Urinary bladder (tissue), 4 donors: Measurements from ENCODE around the gene TRIM31. TPM values are rescaled to one million over a fixed set of nuclear protein-coding genes. Genes with fewer than 3 reads are reported as not detected.
"Not testable (repeated sequence)": the region's sequence is repeated elsewhere in the genome, so short reads cannot be mapped to it uniquely, and the experiment has no call there.

Experiments used
- DNase-seq: peaks from one replicate; pipeline ENCODE4 v3.0.0-alpha.2; 2015; ENCODE audit errors: extremely low spot score
- H3K27ac ChIP-seq: one replicate; pipeline ENCODE4 v1.5.1; 2013; ENCODE audit warnings: low read depth, mild to moderate bottlenecking, moderate library complexity
- H3K36me3 ChIP-seq: one replicate; pipeline ENCODE4 v1.6.1; 2013; ENCODE audit warnings: mild to moderate bottlenecking, moderate library complexity; ENCODE audit not compliant: insufficient read depth
- H3K4me1 ChIP-seq: one replicate; pipeline ENCODE4 v1.6.1; 2013; ENCODE audit warnings: mild to moderate bottlenecking, moderate library complexity; ENCODE audit not compliant: insufficient read depth
- H3K4me3 ChIP-seq: one replicate; pipeline ENCODE4 v1.5.1; 2013; ENCODE audit warnings: low read depth, low read length
- WGBS: extraction: QIAGEN DNeasy Blood & Tissue Kit; methylation state at CpG from one replicate; pipeline ENCODE4 v1.1.7; 2013; 5-methylcytosine and 5-hydroxymethylcytosine counted together
- polyA plus RNA-seq: library from polyadenylated mRNA; stranded (reverse); fragments of 200-250 nt; gene quantifications from one replicate; pipeline ENCODE4 v1.2.3, GENCODE V29; 2013
- total RNA-seq: library from RNA; depleted of rRNA; stranded (reverse); fragments of >200 nt; gene quantifications from one replicate; pipeline ENCODE4 v1.2.3, GENCODE V29; 2014
- donor health status: healthy with polysubstance abuse.
- donor health status: healthy.

The TRIM31 gene
- total and polyA plus RNA-seq, 2 donors: 1.3 to 9.6 TPM

DNA sequence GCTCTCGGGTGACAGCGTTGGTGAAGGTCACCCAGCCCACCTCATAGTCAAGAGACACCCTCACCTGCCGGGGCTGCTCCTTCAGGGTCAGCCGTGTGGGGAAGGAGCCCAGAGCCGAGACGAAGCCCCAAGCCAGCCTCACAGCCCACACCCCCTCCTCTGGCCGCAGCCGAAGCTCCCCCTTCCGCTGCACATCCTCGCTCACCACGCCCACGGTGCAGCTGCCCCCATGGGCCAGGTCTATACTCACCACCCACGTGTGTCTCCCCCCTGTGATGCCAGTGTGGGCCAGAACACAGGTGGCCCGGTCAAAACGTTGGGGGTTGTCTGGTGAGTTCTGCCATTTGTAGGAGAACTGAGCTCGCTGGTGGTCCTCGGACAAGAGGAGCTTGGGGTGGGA is 41.2 kb upstream of the TRIM31 start:
- Histone ChIP-seq H3K4me3 (no peak overlapping the region), H3K36me3 (no peaks in the 10 kb centered on the region), H3K27ac (no peak overlapping the region), H3K4me1 (no peaks in the 10 kb centered on the region)
- no peak for DNase-seq
- 82% methylated on average over 17 of the region's 17 CpGs for WGBS

DNA sequence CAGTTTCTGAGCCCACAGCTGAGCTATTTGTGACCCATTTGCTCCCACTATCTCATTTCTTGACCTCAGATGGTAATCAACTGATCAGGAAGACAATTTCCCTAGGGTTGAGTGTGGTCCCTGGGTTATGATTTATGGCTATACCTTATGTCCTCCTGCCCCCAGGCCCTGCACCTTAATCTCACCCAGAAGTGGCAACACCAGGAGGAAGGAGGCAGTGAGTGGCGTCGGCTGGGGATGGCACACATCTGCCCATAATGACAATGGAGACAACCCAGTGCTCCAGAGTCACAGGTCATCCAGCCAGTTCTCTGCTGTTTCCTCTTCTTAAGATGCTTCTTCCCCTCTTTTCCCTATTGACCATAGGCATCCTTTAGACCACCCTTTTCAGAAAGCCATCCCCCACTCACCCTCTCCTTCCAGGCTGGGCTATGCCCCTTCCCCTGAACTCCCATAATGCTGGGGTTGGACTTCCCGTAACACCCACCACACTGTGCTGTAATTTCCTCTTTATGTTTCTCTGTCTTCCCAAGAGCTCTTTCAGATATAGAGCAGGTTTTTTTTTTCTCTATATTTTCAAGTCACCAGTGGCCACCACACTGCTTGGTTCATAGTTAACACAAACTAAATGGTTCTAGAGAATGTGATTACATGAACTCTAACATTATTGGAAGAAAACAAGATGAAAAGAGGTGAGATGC is 40.2 kb upstream of the TRIM31 start:
- WGBS: 83% methylated on average over 3 of the region's 3 CpGs
- Histone ChIP-seq H3K4me3 (no peak overlapping the region), H3K27ac (no peak overlapping the region), H3K36me3 (no peaks in the 10 kb centered on the region), H3K4me1 (no peaks in the 10 kb centered on the region)
- no peak for DNase-seq

DNA sequence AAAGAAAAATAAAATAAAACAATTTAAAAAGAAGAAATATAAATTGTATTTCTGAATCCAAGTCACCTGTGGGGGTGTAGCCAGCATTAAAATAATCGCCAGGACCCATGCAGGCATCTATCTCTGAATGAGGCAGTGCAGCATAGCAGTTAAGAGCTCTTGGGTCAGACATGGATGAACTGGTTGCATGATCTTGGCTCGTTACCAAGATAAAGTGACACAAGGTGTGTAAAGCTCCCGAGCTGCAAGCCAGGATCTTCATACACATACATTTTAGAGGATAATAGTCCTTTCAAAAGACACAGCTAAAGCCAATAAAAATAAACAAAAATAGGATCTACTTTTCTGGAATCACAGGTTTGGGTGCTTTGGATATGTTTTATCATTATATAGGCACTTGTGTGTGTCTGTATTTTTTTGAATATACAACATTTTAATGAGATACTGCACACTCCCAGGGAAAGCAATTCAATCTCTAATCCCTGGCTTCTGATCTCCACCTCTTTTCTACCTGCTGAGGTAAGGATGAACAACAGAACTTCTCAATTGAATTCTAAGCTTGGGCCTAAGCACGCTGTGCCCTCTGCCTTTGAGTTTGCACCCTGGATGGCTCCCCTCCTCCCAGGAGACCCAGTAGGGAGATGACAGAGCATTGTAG is 39.3 kb upstream of the TRIM31 start:
- Histone ChIP-seq H3K4me3 (no peak overlapping the region), H3K36me3 (no peaks in the 10 kb centered on the region), H3K27ac (no peak overlapping the region), H3K4me1 (no peaks in the 10 kb centered on the region)
- 64% methylated on average over 4 of the region's 4 CpGs for WGBS
- DNase-seq: no peak

DNA sequence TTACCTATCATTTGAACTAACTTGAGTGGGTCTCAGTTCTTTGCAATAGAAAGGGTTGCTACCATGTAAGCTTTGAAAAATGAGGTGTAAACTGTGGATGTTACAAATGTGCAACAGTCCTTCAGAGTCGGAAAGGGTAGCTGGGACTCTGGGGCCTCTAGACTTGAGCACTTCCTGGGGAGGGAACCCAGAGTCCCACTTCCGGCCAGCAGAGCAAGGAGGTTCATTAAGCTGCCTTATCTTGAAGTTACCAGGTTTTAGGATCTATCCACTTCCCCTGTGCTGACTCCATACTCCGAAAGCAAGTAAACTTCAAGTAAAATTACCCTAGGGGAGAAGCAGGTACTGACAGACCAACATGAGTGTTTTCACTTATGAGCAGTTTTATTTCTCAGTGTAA is 38.7 kb upstream of the TRIM31 start:
- H3K4me1 ChIP-seq: no peaks in the 10 kb centered on the region
- H3K36me3 ChIP-seq: no peaks in the 10 kb centered on the region
- no peak for DNase-seq
- H3K27ac ChIP-seq: no peak overlapping the region
- WGBS: 49% methylated on average over 3 of the region's 3 CpGs
- no peak overlapping the region for H3K4me3 ChIP-seq

DNA sequence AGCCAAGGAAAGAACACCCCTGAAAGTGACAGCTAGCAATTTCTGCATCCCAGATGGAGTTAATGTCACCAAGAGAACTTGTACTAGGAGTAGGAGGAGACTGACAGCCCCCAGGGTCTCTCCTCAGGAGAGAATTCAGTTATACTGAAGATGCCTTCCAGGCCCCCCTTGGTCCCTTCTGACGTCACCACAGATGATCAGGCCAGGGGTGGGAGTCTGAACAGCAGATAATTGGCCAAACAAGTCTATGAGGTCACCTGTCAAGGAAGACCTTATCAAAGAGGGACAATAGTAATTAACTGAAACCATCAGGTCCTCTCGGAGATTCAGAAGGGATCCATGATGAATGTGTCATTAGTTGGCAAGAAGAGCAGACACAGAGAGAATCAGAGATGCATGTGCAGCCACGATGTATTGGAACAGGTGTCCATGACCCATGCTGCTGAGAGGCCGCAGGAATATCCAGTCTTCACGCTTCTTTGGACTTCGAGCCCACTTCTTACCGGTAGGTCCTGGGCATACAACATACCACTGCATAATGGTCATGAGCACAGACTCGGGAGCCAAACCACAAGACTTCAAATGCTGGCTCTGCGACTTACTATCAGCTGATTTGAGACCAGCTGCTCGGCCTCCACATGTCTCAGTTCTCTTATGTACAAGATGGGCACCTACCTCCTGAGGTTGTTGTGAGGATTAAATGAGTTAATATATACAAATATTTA is 37.9 kb upstream of the TRIM31 start:
- Histone ChIP-seq H3K4me1 (no peaks in the 10 kb centered on the region), H3K4me3 (no peak overlapping the region), H3K36me3 (no peaks in the 10 kb centered on the region), H3K27ac (no peak overlapping the region)
- no peak for DNase-seq
- 85% methylated on average over 10 of the region's 10 CpGs for WGBS

DNA sequence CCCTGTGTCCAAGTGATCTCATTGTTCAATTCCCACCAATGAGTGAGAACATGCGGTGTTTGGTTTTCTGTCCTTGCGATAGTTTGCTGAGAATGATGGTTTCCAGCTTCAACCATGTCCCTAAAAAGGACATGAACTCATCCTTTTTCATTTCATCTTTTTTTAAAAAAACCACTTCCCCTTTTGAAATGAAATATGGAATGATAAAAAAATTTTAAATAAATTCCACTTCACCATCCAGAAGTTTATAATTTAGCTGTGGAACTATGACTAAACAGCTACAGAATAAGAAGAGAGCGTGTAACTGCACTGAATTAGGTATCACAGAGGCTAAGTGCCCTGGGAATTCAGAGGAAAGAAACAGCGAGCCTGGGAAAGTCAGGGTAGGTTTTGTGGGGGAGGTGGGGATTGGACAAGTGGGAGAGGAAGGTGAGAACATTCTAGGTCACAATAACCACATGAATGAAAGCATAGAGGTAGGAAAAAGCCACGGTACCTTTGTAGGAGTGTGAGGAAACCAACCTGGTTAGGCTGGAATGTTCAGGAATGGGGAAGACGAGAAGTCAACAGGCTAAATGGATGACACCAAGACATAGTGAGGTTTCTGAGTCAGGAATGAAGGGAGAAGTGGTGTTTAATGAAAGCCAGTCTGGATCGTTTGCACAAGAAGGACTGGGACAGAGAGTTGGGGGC is 37.1 kb upstream of the TRIM31 start:
- H3K36me3 ChIP-seq: no peaks in the 10 kb centered on the region
- no peaks in the 10 kb centered on the region for H3K4me1 ChIP-seq
- no peak for DNase-seq
- no peak overlapping the region for H3K27ac ChIP-seq
- 62% methylated on average over 7 of the region's 7 CpGs for WGBS
- H3K4me3 ChIP-seq: no peak overlapping the region

DNA sequence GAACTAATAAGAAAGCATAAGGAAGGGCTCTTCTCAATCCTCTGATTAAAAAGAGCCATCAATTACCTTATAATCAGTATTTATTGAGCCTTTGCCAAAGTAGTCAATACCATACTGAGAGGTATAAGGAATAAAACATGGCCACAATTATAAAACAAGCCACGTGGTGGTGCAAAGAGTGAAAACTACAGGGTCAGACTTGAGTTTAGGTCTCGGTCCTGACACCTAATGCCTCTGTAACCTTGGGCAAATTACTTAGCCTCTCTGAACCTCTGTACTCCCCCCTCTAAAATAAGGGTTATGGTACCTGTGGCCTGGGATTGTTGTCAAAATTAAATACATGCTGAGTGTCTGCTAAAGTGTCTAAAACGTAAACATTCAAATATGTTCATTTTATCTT is 36.3 kb upstream of the TRIM31 start:
- DNase-seq: no peak
- 58% methylated on average over 3 of the region's 3 CpGs for WGBS
- Histone ChIP-seq H3K4me1 (no peaks in the 10 kb centered on the region), H3K4me3 (no peak overlapping the region), H3K27ac (no peak overlapping the region), H3K36me3 (no peaks in the 10 kb centered on the region)

DNA sequence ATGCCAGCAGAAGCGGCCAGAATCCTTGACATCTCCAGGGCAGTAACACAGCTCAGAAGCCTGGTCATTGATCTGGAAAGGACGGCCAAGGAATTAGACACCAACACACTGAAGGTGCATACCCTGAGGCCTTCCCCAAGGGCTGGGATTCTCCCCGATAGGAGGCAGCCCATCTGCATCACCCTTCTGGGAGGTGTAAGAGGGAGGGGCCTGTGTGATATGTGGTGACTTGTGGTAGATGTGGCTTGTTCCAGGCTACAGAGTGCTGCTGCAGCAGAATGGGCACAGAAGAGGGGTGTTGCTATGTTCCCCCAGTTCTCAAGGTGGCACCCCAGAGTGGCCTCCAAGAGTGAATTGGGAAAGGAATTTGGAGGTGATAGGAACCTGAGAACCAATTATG is 34.2 kb upstream of the TRIM31 start:
- Histone ChIP-seq H3K4me1 (no peaks in the 10 kb centered on the region), H3K27ac (no peak overlapping the region), H3K36me3 (no peaks in the 10 kb centered on the region), H3K4me3 (no peak overlapping the region)
- DNase-seq: no peak
- 78% methylated on average over 3 of the region's 3 CpGs for WGBS

DNA sequence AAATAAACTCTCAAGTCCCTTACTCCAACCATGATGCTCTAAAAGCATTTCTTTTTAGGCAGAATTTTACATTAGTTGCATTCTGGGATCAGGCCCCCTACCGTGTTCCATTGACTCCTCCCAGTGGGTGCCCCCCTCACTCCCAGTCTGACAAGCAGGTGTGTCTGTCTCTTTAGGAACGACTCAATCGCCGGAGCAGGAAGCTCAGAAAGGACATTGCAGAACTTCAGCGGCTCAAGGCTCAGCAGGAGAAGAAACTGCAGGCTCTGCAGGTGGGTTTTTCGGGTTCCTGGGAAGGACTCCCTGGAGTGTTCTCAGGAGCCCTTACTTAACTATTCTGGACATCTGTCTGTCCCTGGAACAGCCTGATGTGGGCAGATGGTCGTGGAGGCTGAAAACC is 32.9 kb upstream of the TRIM31 start:
- Histone ChIP-seq H3K27ac (no peak overlapping the region), H3K4me3 (no peak overlapping the region), H3K36me3 (no peaks in the 10 kb centered on the region), H3K4me1 (no peaks in the 10 kb centered on the region)
- 49% methylated on average over 7 of the region's 7 CpGs for WGBS
- DNase-seq: no peak

DNA sequence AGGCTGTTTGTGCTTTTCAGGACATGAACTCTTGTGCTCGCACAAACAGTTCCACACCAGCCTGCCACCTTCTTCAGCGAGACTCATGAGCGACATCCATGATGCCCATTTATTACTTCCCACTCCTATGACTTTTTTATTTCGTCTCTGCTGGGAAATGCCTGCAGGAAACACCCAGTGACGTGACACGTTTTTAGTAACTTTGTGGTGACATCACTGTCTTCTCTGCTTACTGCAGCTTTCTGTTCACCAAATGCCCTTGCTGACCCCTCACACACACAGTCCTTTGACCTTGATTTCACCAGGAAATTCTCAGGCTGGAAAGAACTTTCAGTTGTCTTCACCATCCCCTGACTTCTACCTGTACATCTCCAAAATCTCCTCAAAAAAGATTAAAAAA is 31.9 kb upstream of the TRIM31 start:
- no peaks in the 10 kb centered on the region for H3K36me3 ChIP-seq
- no peaks in the 10 kb centered on the region for H3K4me1 ChIP-seq
- no peak overlapping the region for H3K4me3 ChIP-seq
- DNase-seq: no peak
- no peak overlapping the region for H3K27ac ChIP-seq
- WGBS: 67% methylated on average over 6 of the region's 6 CpGs

DNA sequence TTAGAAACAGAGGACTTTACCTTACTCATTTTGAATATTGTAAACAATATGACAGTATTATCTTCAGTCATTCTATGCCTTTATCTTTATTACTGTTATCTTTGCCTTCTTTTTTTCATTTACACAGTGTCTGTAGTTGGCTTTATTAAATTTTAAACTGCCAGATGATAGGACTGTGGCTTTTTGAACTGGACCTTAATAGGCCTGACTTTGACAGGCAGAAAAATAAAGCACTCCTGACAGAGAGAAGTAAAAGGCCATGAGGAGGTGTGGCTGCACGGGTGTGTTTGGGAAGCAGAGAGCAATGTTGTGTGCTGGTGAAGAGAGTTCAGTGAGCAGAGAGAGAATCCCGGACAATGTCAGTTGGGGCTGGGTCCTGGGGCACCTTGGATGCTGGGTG is 30.9 kb upstream of the TRIM31 start:
- no peak for DNase-seq
- Histone ChIP-seq H3K4me1 (no peaks in the 10 kb centered on the region), H3K4me3 (no peak overlapping the region), H3K36me3 (no peaks in the 10 kb centered on the region), H3K27ac (no peak overlapping the region)
- 39% methylated on average over 2 of the region's 2 CpGs for whole genome bisulfite sequencing

DNA sequence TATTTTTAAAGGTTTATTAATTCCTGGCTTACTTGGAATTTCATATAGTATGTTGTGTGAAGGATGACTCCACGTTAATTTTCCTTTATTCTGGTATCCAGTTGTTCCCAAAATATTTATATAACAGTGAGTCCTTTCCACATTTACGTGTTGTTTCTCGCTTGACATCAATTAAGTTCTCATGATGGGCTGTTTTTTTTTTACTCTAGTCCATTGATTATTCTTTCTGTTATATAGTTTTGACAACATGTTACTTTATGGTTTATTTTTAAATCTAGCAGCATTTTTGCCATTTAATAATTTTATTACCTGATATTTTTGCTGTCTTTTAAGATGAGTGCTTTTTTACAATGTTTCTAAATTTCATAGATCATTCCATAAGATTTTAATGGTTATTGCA is 29.8 kb upstream of the TRIM31 start:
- no peak for DNase-seq
- Histone ChIP-seq H3K4me3 (no peak overlapping the region), H3K27ac (no peak overlapping the region), H3K4me1 (no peaks in the 10 kb centered on the region), H3K36me3 (no peaks in the 10 kb centered on the region)
- WGBS: 60% methylated on average over 3 of the region's 3 CpGs

DNA sequence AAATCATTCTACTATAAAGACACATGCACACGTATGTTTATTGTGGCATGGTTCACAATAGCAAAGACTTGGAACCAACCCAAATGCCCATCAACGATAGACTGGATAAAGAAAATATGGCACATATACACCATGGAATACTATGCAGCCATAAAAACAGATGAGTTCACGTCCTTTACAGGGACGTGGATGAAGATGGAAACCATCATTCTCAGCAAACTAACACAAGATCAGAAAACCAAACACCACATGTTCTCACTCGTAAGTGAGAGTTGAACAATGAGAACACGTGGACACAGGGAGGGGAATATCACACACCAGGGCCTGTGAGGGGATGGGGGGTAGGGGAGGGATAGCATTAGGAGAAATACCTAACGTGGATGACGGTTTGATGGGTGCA is 27.4 kb upstream of the TRIM31 start:
- H3K36me3 ChIP-seq, H3K27ac ChIP-seq, H3K4me1 ChIP-seq, DNase-seq, H3K4me3 ChIP-seq: not testable (repeated sequence)
- 87% methylated on average over 8 of the region's 8 CpGs for whole genome bisulfite sequencing
